Islet precursor cell (in vitro differentiated cells): ENCODE data around the gene AVL9.
A peak's percentile ranks its signal among the peaks of the same experiment; 100 is the strongest.
"Not testable (repeated sequence)": the region's sequence is repeated elsewhere in the genome, so short reads cannot be mapped to it uniquely, and the experiment has no call there.

Experiments
- DNase-seq: peaks from one replicate; pipeline ENCODE4 v3.0.0-alpha.2; 2018

Gene AVL9

GRCh38 chr7:32592701-32593100 is 97.4 kb downstream of the AVL9 start:
- DNase-seq, result no peak

- no peak for DNase-seq
Measured at GRCh38 chr7:32594965-32595490, 99.7 kb downstream of the AVL9 start.

- DNase-seq, result not testable (repeated sequence)
Measured at GRCh38 chr7:32601196-32601595, 105.9 kb downstream of the AVL9 start.

- no peak for DNase-seq
Measured at GRCh38 chr7:32602470-32602869, 107.2 kb downstream of the AVL9 start.

GRCh38 chr7:32603492-32603891 is 108.2 kb downstream of the AVL9 start:
- DNase-seq, result not testable (repeated sequence)

GRCh38 chr7:32604047-32604446 is 108.8 kb downstream of the AVL9 start:
- not testable (repeated sequence) for DNase-seq

GRCh38 chr7:32605032-32605431 is 109.7 kb downstream of the AVL9 start:
- no peak for DNase-seq

- DNase-seq, result no peak
Measured at GRCh38 chr7:32609463-32609862, 114.2 kb downstream of the AVL9 start.

GRCh38 chr7:32611201-32612099 is 116.2 kb downstream of the AVL9 start:
- DNase-seq, result no peak

GRCh38 chr7:32616625-32617024 is 121.3 kb downstream of the AVL9 start:
- peak; percentile 92 for DNase-seq

- no peak for DNase-seq
Measured at GRCh38 chr7:32618470-32618869, 123.2 kb downstream of the AVL9 start.

- DNase-seq, result peak; percentile 59
Measured at GRCh38 chr7:32618987-32619386, 123.7 kb downstream of the AVL9 start.

- DNase-seq, result not testable (repeated sequence)
Measured at GRCh38 chr7:32619416-32619815, 124.1 kb downstream of the AVL9 start.

GRCh38 chr7:32631021-32631420 is 135.7 kb downstream of the AVL9 start:
- no peak for DNase-seq

- DNase-seq, result not testable (repeated sequence)
Measured at GRCh38 chr7:32631590-32632497, 136.6 kb downstream of the AVL9 start.

GRCh38 chr7:32633446-32633845 is 138.2 kb downstream of the AVL9 start:
- not testable (repeated sequence) for DNase-seq

GRCh38 chr7:32634798-32635393 is 139.6 kb downstream of the AVL9 start:
- DNase-seq, result not testable (repeated sequence)

- not testable (repeated sequence) for DNase-seq
Measured at GRCh38 chr7:32636725-32637462, 141.6 kb downstream of the AVL9 start.

- DNase-seq, result not testable (repeated sequence)
Measured at GRCh38 chr7:32637611-32638010, 142.3 kb downstream of the AVL9 start.
